Raji (cell line): ENCODE results near the gene ECE2.

ENCODE experiments used
- POLR2A ChIP-seq: IDR thresholded peaks from 2 replicates; pipeline ENCODE4 v1.6.1; 2011; ENCODE audit warnings: low read depth, low read length, control low read depth; ENCODE audit not compliant: insufficient read depth

Gene ECE2

GRCh38 chr3:184315543-184315867 lies 39.7 kb downstream of the ECE2 start:
- TF ChIP-seq POLR2A = no peak

GRCh38 chr3:184315871-184316661 lies 40.2 kb downstream of the ECE2 start:
- TF ChIP-seq POLR2A = no peak

GRCh38 chr3:184316792-184317191 lies 41.0 kb downstream of the ECE2 start:
- no peak for TF ChIP-seq POLR2A

- TF ChIP-seq POLR2A = no peak
Measured at GRCh38 chr3:184317201-184317600, 41.4 kb downstream of the ECE2 start.

GRCh38 chr3:184320104-184320445 lies 44.3 kb downstream of the ECE2 start:
- TF ChIP-seq POLR2A = no peak

DNA sequence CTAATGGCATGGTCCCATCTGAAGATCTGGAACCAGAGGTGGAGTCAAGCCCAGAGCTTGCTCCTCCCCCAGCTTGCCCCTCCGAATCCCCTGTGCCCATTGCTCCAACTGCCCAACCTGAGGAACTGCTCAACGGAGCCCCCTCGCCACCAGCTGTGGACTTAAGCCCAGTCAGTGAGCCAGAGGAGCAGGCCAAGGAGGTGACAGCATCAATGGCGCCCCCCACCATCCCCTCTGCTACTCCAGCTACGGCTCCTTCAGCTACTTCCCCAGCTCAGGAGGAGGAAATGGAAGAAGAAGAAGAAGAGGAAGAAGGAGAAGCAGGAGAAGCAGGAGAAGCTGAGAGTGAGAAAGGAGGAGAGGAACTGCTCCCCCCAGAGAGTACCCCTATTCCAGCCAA lies 45.8 kb downstream of the ECE2 start:
- TF ChIP-seq POLR2A = no peak

DNA sequence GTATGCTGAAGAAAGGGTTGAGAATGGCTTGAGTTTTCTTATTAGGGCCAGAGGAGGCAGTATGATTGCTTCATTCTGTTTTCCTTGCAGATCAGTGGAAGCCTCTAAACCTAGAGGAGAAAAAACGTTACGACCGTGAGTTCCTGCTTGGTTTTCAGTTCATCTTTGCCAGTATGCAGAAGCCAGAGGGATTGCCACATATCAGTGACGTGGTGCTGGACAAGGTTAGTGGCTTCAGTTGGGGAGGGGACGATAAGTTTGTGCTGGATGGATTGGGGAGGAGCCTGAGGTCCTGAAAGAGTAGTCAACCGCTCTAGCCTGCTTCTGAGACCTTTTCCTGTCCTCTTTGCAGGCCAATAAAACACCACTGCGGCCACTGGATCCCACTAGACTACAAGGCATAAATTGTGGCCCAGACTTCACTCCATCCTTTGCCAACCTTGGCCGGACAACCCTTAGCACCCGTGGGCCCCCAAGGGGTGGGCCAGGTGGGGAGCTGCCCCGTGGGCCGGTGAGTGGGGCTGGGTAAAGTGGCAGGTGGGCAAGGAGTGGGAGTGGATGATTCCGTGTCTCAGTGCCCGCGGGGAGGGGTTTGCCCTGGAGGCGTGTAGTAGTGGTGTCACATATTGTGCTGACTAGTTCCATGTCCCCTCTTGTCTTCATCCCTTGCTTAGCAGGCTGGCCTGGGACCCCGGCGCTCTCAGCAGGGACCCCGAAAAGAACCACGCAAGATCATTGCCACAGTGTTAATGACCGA lies 47.1 kb downstream of the ECE2 start:
- no peak for TF ChIP-seq POLR2A

- no peak for TF ChIP-seq POLR2A
Measured at GRCh38 chr3:184323696-184324095, 47.9 kb downstream of the ECE2 start.

- TF ChIP-seq POLR2A = no peak
Measured at GRCh38 chr3:184325269-184325668, 49.4 kb downstream of the ECE2 start.

GRCh38 chr3:184325715-184326369 lies 50.0 kb downstream of the ECE2 start:
- TF ChIP-seq POLR2A = no peak

GRCh38 chr3:184327171-184327570 lies 51.3 kb downstream of the ECE2 start:
- no peak for TF ChIP-seq POLR2A

DNA sequence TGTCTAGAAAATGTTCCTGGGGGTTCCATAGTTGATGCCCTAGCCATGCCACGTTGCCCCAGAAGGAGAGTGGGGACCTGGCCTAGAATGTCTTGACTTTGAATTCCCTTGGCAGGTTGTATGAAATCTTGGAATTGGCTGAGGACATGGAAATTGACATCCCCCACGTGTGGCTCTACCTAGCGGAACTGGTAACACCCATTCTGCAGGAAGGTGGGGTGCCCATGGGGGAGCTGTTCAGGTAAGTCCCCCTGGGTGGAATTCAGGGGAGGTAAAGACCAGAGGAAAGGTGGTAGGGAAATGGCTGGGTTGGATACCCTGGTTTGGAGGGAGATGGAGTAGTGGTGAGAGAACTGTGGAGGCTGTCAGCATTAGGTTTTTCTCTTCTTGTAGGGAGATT lies 52.7 kb downstream of the ECE2 start:
- no peak for TF ChIP-seq POLR2A

DNA sequence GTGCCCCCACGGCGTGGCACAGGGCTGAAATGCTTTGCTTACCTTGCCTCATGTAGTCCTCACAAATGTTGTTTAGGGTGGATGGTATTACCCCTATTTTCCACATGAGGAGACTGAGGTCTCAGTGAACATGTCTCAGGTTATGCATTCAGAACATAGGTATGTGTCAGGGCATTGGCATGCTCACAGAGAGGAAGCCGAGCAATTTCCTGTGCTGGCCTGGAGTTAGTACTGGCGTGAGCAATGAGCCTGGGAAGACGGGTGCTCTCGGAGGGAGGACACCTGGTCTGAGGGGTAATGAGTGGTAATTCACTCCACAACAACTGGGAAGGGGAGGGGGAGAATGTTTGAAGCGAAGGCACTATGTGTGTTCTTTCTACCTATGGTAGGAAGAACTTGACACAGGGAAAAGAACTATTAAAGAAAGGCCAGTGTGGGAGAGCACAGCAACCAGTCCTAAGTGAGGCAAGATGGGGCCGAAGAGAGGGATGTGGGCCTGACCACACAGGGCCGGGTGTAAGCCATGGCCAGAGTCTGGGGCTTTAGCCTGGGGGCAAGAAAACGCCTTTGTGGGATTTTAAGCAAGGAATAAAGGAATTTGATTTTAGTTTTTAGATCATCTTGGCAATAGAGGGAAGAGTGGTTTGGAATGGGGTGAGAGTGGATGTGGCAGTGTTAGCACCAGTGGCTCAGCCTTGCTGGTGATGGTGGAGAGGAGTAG lies 56.7 kb downstream of the ECE2 start:
- TF ChIP-seq POLR2A = no peak

- TF ChIP-seq POLR2A = no peak
Measured at GRCh38 chr3:184333190-184333589, 57.4 kb downstream of the ECE2 start.

GRCh38 chr3:184333700-184334099 lies 57.9 kb downstream of the ECE2 start:
- no peak for TF ChIP-seq POLR2A
